Loucy (cell line): Measurements from ENCODE around the gene SNAPC4.

ENCODE experiments used
- H2AFZ ChIP-seq: fragments of 200-600 bp; sonication (generic); 2 replicates; pipeline ENCODE4 v1.6.0; 2016; ENCODE audit warnings: antibody characterized with exemption, mild to moderate bottlenecking, low read length, moderate library complexity
- H3F3A ChIP-seq: fragments of 200-600 bp; 2 replicates; pipeline ENCODE4 v1.6.0; 2016; ENCODE audit warnings: antibody characterized with exemption, low read depth, mild to moderate bottlenecking
- H3K27me3 ChIP-seq: fragments of 200-600 bp; sonication (generic); 2 replicates; pipeline ENCODE4 v1.6.1; 2014; ENCODE audit warnings: low read length, mild to moderate bottlenecking; ENCODE audit not compliant: insufficient read depth, poor library complexity, severe bottlenecking
- H3K36me3 ChIP-seq: fragments of 200-600 bp; sonication (generic); 2 replicates; pipeline ENCODE4 v1.6.1; 2016; ENCODE audit warnings: low read length; ENCODE audit not compliant: insufficient read depth
- H3K4me1 ChIP-seq: fragments of 200-600 bp; sonication (generic); 2 replicates; pipeline ENCODE4 v1.5.1; 2014; ENCODE audit warnings: low read length, mild to moderate bottlenecking; ENCODE audit not compliant: insufficient read depth, poor library complexity, severe bottlenecking
- H3K4me2 ChIP-seq: fragments of 200-600 bp; sonication (generic); 2 replicates; pipeline ENCODE4 v1.6.0; 2014; ENCODE audit warnings: antibody characterized with exemption, low read length, low read depth, mild to moderate bottlenecking; ENCODE audit not compliant: poor library complexity, severe bottlenecking
- H3K4me3 ChIP-seq: fragments of 200-600 bp; sonication (generic); 2 replicates; pipeline ENCODE4 v1.5.1; 2014; ENCODE audit warnings: low read length, mild to moderate bottlenecking, mixed read lengths; ENCODE audit not compliant: poor library complexity, severe bottlenecking
- H3K79me2 ChIP-seq: fragments of 200-600 bp; sonication (generic); 2 replicates; pipeline ENCODE4 v1.6.1; 2014; ENCODE audit warnings: low read length; ENCODE audit not compliant: insufficient read depth
- H3K9ac ChIP-seq: fragments of 200-600 bp; sonication (generic); 2 replicates; pipeline ENCODE4 v1.6.0; 2014; ENCODE audit warnings: mild to moderate bottlenecking, low read depth, low read length, moderate library complexity; ENCODE audit not compliant: poor library complexity, severe bottlenecking
- H3K9me2 ChIP-seq: fragments of 200-600 bp; sonication (generic); replicated peaks from 2 replicates; pipeline ENCODE4 v1.6.1; 2016; ENCODE audit warnings: low read depth, low read length, mixed read lengths
- H3K9me3 ChIP-seq: fragments of 200-600 bp; sonication (generic); 2 replicates; pipeline ENCODE4 v1.6.1; 2014; ENCODE audit warnings: mild to moderate bottlenecking, antibody characterized with exemption, low read length, low read depth; ENCODE audit not compliant: insufficient read depth
- H4K20me1 ChIP-seq: fragments of 200-600 bp; sonication (generic); 2 replicates; pipeline ENCODE4 v1.6.0; 2014; ENCODE audit warnings: antibody characterized with exemption, low read length, mild to moderate bottlenecking; ENCODE audit not compliant: insufficient read depth, poor library complexity, severe bottlenecking
- EZH2phosphoT487 ChIP-seq: fragments of 200-600 bp; IDR thresholded peaks from 2 replicates; pipeline ENCODE4 v1.6.1; 2018; ENCODE audit warnings: antibody characterized with exemption, mild to moderate bottlenecking, moderate library complexity, borderline replicate concordance
- TF ChIP-seq, protein P1 (sequence below): fragments of 200-600 bp; sonication (generic); conservative IDR thresholded peaks from 2 replicates; pipeline ENCODE4 v1.5.1; 2014; ENCODE audit warnings: mild to moderate bottlenecking, antibody characterized with exemption, low read length

The SNAPC4 gene

DNA sequence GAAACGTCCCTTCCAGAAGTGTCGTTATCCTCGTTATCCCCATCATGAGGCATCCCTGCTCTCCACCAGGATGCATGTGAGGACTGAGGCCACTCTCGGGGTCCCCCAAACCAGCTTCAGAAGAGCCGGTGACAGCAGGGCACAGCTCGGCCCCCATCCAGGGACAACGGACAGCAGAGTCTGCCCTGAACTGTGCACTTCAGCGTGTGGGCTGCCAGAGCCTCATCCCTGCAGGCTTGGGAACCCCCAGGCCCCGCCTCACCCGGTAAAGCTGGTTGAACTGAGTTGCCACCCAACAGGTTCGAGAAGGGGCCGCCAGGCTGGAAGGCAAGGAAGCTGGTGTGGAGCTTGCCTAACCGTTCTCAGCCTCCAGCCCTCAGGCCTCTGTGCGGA, 25.8 kb downstream of the SNAPC4 start:
- no peak overlapping the region for H3K9ac ChIP-seq

DNA sequence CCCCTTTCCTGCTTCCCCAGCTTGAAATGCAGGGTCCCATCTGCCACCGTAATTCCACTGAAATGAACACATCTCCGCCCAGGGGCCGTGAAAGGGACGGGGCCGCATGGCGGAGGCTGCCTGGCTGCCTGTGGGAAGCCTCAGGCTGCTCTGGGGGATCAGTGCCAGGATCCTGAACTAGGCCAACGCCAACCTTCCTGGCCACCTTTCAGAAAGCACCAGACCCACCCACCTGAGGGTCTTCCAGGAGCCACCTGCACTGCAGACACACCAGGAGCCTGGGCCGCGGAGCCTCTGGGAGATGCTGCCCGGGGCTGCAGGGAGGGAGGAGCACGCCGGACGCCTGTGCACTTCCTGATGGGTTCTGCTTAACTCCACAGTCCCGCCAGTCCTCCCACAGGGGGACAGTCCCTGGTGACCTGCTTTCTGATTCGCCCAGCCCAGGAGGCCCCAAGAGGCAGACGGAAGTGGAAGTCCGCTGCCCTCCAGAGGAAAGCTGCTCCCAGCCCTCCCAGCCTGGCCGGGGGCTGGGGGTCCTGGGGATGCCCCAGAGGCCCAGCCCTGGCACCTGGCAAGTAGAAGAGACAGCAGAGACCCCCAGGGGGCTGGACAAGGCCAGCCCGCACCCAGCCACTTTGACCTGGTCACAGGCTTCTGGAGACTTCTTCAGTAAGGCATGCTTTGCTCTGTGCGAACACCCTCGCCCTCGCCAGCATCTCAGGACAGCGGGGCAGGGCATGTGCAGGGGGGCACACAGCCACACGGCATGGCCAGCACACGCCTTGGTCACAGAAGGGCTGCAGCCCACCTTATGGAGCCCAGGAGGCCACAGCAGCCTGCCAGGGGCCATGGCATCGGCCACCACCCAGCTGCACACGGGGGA, 26.4 kb downstream of the SNAPC4 start, which contains the start of gene CARD9:
Gene CARD9 (minus strand): TSS at position 370 of the 883 bp plus-strand sequence. CDS start 1,591 bp downstream, outside the sequence.
- Histone ChIP-seq H3K79me2 (no peaks in the 10 kb centered on the region), H2AFZ (no peak within 1 kb of the TSS), H3K9me2 (no peaks in the 10 kb centered on the region), H3K36me3 (no peaks in the 10 kb centered on the region), H3K4me1 (no peaks in the 10 kb centered on the region), H4K20me1 (no peaks in the 10 kb centered on the region), H3K4me2 (no peak within 1 kb of the TSS), H3K9me3 (no peaks in the 10 kb centered on the region), H3K4me3 (no peak within 1 kb of the TSS), H3F3A (no peaks in the 10 kb centered on the region), H3K9ac (no peak within 1 kb of the TSS), H3K27me3 (no peaks in the 10 kb centered on the region)
- TF ChIP-seq EZH2phosphoT487 = no peak
- TF ChIP-seq, protein P1, sequence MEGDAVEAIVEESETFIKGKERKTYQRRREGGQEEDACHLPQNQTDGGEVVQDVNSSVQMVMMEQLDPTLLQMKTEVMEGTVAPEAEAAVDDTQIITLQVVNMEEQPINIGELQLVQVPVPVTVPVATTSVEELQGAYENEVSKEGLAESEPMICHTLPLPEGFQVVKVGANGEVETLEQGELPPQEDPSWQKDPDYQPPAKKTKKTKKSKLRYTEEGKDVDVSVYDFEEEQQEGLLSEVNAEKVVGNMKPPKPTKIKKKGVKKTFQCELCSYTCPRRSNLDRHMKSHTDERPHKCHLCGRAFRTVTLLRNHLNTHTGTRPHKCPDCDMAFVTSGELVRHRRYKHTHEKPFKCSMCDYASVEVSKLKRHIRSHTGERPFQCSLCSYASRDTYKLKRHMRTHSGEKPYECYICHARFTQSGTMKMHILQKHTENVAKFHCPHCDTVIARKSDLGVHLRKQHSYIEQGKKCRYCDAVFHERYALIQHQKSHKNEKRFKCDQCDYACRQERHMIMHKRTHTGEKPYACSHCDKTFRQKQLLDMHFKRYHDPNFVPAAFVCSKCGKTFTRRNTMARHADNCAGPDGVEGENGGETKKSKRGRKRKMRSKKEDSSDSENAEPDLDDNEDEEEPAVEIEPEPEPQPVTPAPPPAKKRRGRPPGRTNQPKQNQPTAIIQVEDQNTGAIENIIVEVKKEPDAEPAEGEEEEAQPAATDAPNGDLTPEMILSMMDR = no peak

More for the DNA sequence above, 25.8 kb downstream of the SNAPC4 start:
- H3K4me3 ChIP-seq = no peak overlapping the region
- no peaks in the 10 kb centered on the region for H3K36me3 ChIP-seq
- H3K4me1 ChIP-seq = no peaks in the 10 kb centered on the region
- H3F3A ChIP-seq = no peaks in the 10 kb centered on the region
- no peaks in the 10 kb centered on the region for H3K9me3 ChIP-seq
- TF ChIP-seq, protein P1 = no peak
- TF ChIP-seq EZH2phosphoT487 = no peak
- H3K79me2 ChIP-seq = no peaks in the 10 kb centered on the region
- H3K4me2 ChIP-seq = no peak overlapping the region
- no peak overlapping the region for H2AFZ ChIP-seq
- no peaks in the 10 kb centered on the region for H3K27me3 ChIP-seq
- no peaks in the 10 kb centered on the region for H3K9me2 ChIP-seq
- H4K20me1 ChIP-seq = no peaks in the 10 kb centered on the region

DNA sequence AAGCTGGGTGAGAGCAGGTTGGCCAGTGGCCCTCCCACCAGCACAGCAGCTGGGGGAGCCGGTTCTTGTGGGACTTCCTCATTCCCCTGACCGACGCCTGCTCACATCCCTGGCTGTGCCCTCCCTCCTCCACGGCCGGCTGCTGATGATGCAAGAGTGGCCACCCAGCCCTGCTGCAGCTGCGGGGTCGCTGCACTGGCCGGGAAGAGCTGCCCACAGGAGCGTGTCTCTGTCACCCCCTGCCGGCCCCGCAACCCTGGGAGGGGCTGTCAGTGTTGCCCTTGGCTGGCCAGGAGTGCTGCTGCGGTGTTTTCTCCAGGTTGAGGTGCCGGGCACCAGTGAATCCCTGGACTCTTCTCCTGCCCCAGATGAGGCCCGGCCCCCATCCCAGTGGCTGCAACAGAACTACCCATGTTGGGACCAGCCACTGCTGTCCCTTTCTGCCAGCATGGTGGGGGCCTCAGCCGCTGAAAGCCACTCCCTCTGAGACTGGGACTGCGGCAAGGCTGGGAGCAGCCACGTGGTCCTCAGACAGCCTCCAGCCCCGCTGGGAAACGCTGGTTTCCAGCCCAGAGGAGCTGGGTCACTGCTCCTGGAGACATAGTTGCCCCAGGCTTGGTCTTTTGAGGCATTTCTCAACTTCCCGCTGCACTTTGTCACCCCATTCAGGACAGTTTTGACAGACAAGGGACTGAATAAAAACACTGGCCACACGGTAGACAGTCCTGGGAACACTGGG, 27.2 kb downstream of the SNAPC4 start:
- Histone ChIP-seq H3K79me2 (no peaks in the 10 kb centered on the region), H2AFZ (no peak overlapping the region), H3K4me1 (no peaks in the 10 kb centered on the region), H3K9me3 (no peaks in the 10 kb centered on the region), H3K9ac (no peak overlapping the region), H3K36me3 (no peaks in the 10 kb centered on the region), H3K27me3 (no peaks in the 10 kb centered on the region), H4K20me1 (no peaks in the 10 kb centered on the region), H3K4me3 (no peak overlapping the region), H3F3A (no peaks in the 10 kb centered on the region), H3K9me2 (no peaks in the 10 kb centered on the region), H3K4me2 (no peak overlapping the region)
- TF ChIP-seq EZH2phosphoT487 = no peak
- TF ChIP-seq, protein P1 = no peak
